ENCODE data around the gene MYO5B. TPM values are rescaled to one million over a fixed set of nuclear protein-coding genes. Genes with fewer than 3 reads are reported as not detected.

Gene MYO5B
- total RNA-seq, 1 experiment from 2014 or later = 25.9 TPM

DNA sequence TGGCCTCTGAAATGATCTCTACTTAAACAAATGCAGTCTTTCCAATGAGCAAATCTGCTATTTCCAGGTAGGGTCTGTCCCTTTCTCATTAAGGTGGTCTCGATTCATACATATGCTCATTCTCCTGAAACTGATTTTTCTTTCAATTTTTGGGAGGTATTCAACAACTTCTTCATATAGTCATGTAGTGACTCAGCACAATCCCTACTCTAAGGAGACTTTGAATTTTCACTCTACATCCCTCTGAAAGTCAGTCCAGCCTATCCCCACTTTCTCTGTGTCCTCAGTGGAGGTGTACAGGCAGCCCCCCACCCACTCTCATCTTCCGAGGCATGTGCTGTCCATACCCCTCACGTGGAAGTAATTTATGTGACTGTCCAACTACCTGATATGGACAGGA, 281.7 kb downstream of the MYO5B start:
- intact Hi-C loops (cut with micrococcal nuclease) = no loop called here
- no peaks in the 10 kb centered on the region for H3K9me3 Mint-ChIP-seq (ENCODE audit: unreplicated experiment)
- H3K27ac Mint-ChIP-seq (ENCODE audit: low read depth, unreplicated experiment) = no peak overlapping the region
- no TSS peak for BruUV-seq (replicated peaks)
- POLR2A ChIA-PET = no interaction called here
- no peak for DNase-seq (ENCODE audit: unreplicated experiment)
- TF ChIP-seq, protein P1, sequence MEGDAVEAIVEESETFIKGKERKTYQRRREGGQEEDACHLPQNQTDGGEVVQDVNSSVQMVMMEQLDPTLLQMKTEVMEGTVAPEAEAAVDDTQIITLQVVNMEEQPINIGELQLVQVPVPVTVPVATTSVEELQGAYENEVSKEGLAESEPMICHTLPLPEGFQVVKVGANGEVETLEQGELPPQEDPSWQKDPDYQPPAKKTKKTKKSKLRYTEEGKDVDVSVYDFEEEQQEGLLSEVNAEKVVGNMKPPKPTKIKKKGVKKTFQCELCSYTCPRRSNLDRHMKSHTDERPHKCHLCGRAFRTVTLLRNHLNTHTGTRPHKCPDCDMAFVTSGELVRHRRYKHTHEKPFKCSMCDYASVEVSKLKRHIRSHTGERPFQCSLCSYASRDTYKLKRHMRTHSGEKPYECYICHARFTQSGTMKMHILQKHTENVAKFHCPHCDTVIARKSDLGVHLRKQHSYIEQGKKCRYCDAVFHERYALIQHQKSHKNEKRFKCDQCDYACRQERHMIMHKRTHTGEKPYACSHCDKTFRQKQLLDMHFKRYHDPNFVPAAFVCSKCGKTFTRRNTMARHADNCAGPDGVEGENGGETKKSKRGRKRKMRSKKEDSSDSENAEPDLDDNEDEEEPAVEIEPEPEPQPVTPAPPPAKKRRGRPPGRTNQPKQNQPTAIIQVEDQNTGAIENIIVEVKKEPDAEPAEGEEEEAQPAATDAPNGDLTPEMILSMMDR (IDR thresholded peaks at IDR 0.05; ENCODE audit: unreplicated experiment) = no peak
- no peak overlapping the region for H3K4me3 Mint-ChIP-seq (ENCODE audit: unreplicated experiment)
- CTCF ChIA-PET = no interaction called here
- no peaks in the 10 kb centered on the region for H3K27me3 Mint-ChIP-seq (ENCODE audit: insufficient read depth, unreplicated experiment)
- no peaks in the 10 kb centered on the region for H3K4me1 Mint-ChIP-seq (ENCODE audit: insufficient read depth, unreplicated experiment)
- H3K36me3 Mint-ChIP-seq (ENCODE audit: insufficient read depth, unreplicated experiment) = no peaks in the 10 kb centered on the region

DNA sequence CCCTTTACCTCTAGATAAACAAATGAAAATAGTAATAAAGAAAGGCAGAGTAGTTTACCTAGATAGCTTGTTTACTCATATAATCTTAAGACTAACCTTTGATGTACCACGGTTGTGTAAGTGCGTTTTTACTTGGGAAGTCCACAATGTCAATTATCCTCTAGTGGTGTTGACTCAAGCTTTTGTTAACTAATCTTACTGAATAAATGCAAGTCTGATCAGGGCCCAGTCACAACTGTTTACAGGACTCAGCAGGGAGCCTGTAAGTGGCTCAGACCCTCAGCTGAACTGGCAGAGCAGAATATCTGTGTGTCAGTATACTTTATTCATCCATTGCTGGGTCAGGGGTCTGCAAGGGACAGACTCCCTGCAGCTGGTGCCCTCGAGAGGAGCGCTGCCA, 283.5 kb downstream of the MYO5B start:
- Mint-ChIP-seq H3K27me3 (ENCODE audit: insufficient read depth, unreplicated experiment) (no peaks in the 10 kb centered on the region), H3K4me1 (ENCODE audit: insufficient read depth, unreplicated experiment) (no peaks in the 10 kb centered on the region), H3K9me3 (ENCODE audit: unreplicated experiment) (no peaks in the 10 kb centered on the region), H3K27ac (ENCODE audit: low read depth, unreplicated experiment) (no peak overlapping the region), H3K36me3 (ENCODE audit: insufficient read depth, unreplicated experiment) (no peaks in the 10 kb centered on the region), H3K4me3 (ENCODE audit: unreplicated experiment) (no peak overlapping the region)
- intact Hi-C loops (cut with micrococcal nuclease) = no loop called here
- TF ChIP-seq, protein P1 (IDR thresholded peaks at IDR 0.05; ENCODE audit: unreplicated experiment) = no peak
- BruUV-seq (replicated peaks) = no TSS peak
- ChIA-PET POLR2A (interaction anchor here (0.6 kb wide), 1 partner anchor 584 kb away, joined by 3 read pairs; no protein-coding TSS in a partner anchor), CTCF (interaction anchor here (0.6 kb wide), 1 partner anchor 49 kb away, joined by 3 read pairs; no protein-coding TSS in a partner anchor)
- no peak for DNase-seq (ENCODE audit: unreplicated experiment)

DNA sequence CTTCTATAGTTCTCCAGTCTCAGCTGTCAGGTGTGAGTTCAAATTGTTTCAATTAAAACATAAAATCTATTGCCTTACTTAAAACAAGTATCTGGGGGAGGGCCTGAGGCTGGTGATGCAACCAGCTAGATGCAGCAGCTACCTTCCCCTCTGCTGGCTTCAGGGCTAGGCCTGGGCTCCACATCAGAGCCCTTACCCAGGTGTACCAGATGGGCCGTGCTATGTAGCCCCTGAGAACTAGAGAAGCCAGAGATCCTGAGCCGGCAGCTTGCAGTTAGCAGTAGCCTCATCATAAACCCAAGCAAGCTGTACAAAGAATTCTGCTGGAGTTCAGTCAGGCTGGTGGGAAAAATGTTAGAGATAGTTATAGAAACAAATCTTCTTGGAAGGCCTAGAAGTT, 284.0 kb downstream of the MYO5B start:
- Mint-ChIP-seq H3K36me3 (ENCODE audit: insufficient read depth, unreplicated experiment) (no peaks in the 10 kb centered on the region), H3K27ac (ENCODE audit: low read depth, unreplicated experiment) (no peak overlapping the region), H3K9me3 (ENCODE audit: unreplicated experiment) (no peaks in the 10 kb centered on the region), H3K27me3 (ENCODE audit: insufficient read depth, unreplicated experiment) (no peaks in the 10 kb centered on the region), H3K4me3 (ENCODE audit: unreplicated experiment) (no peak overlapping the region), H3K4me1 (ENCODE audit: insufficient read depth, unreplicated experiment) (no peaks in the 10 kb centered on the region)
- DNase-seq (ENCODE audit: unreplicated experiment) = no peak
- intact Hi-C loops (cut with micrococcal nuclease) = no loop called here
- TF ChIP-seq, protein P1 (IDR thresholded peaks at IDR 0.05; ENCODE audit: unreplicated experiment) = no peak
- CTCF ChIA-PET = interaction anchor here (0.6 to 1.7 kb wide), 5 partner anchors 12 to 1274 kb away, joined by 3 to 8 read pairs (median 3); no protein-coding TSS in a partner anchor
- POLR2A ChIA-PET = interaction anchor here (1.1 kb wide), 1 partner anchor 59 kb away, joined by 3 read pairs; no protein-coding TSS in a partner anchor
- no TSS peak for BruUV-seq (replicated peaks)

DNA sequence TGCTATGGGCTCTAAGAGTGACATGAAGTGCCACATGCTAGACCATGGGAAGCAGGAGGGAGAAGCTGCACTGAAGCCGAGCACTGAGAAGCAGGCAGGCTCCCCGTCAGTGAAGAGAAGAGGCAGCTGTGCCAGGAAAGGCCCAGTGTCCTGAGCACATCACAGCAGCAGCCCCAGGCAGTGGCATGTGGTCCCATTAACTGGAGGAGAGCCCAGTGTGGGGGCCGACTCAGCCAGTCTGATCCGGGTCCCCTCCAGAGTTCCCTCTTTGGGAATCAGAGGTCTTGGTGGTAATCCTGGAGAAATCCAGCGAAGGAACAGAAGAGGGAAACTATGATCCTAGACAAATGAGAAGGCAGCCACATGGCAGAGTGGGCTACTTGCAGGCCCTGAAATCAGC, 284.9 kb downstream of the MYO5B start:
- intact Hi-C loops (cut with micrococcal nuclease) = no loop called here
- Mint-ChIP-seq H3K27me3 (ENCODE audit: insufficient read depth, unreplicated experiment) (no peaks in the 10 kb centered on the region), H3K4me3 (ENCODE audit: unreplicated experiment) (no peak overlapping the region), H3K4me1 (ENCODE audit: insufficient read depth, unreplicated experiment) (no peaks in the 10 kb centered on the region), H3K36me3 (ENCODE audit: insufficient read depth, unreplicated experiment) (peaks cover 5% of the 10 kb centered on the region), H3K27ac (ENCODE audit: low read depth, unreplicated experiment) (no peak overlapping the region), H3K9me3 (ENCODE audit: unreplicated experiment) (no peaks in the 10 kb centered on the region)
- TF ChIP-seq, protein P1 (IDR thresholded peaks at IDR 0.05; ENCODE audit: unreplicated experiment) = no peak
- BruUV-seq (replicated peaks) = no TSS peak
- ChIA-PET CTCF (interaction anchor here (1.2 to 1.7 kb wide), 2 partner anchors 11 to 293 kb away, joined by 3 to 8 read pairs; no protein-coding TSS in a partner anchor), POLR2A (interaction anchor here (1.1 kb wide), 1 partner anchor 60 kb away, joined by 3 read pairs; no protein-coding TSS in a partner anchor)
- no peak for DNase-seq (ENCODE audit: unreplicated experiment)
